Liver (tissue), 9 donors: Measurements from ENCODE around the gene PYGB. TPM values are rescaled to one million over a fixed set of nuclear protein-coding genes. Genes with fewer than 3 reads are reported as not detected.
A peak's percentile ranks its signal among the peaks of the same experiment; 100 is the strongest.

ENCODE experiments used
- DNase-seq: peaks from one replicate; pipeline ENCODE4 v3.0.0-alpha.2; 2017; ENCODE audit warnings: low spot score
- H3K27ac ChIP-seq, 2 donors: one replicate each; pipeline ENCODE4 v1.7.0; 2013; ENCODE audit warnings: inconsistent platforms in 2 of 2, low read length in 2 of 2, control low read depth in 1 of 2, low read depth in 1 of 2, mild to moderate bottlenecking in 1 of 2
- H3K27me3 ChIP-seq, 4 donors: one replicate each; pipeline versions ENCODE4 v1.6.1 to v1.7.0; 2013; ENCODE audit warnings: low read length in 3 of 4, inconsistent platforms in 1 of 4, mild to moderate bottlenecking in 1 of 4, moderate library complexity in 1 of 4; ENCODE audit not compliant: control insufficient read depth in 4 of 4, insufficient read depth in 4 of 4
- H3K36me3 ChIP-seq, 4 donors: one replicate each; pipeline versions ENCODE4 v1.6.1 to v1.7.0; 2013; ENCODE audit warnings: low read length in 3 of 4, mild to moderate bottlenecking in 3 of 4, low read depth in 1 of 4, moderate library complexity in 1 of 4; ENCODE audit not compliant: control insufficient read depth in 4 of 4, insufficient read depth in 3 of 4
- H3K4me1 ChIP-seq, 4 donors: one replicate each; pipeline versions ENCODE4 v1.6.1 to v1.7.0; 2013; ENCODE audit warnings: low read length in 3 of 4, mild to moderate bottlenecking in 3 of 4, moderate library complexity in 1 of 4; ENCODE audit not compliant: control insufficient read depth in 4 of 4, insufficient read depth in 4 of 4
- H3K4me3 ChIP-seq, 3 donors: one replicate each; pipeline versions ENCODE4 v1.6.1 to v1.7.0; 2013; ENCODE audit warnings: low read length in 3 of 3, control low read depth in 1 of 3, low read depth in 1 of 3, mild to moderate bottlenecking in 1 of 3
- H3K9ac ChIP-seq, 2 donors: one replicate each; pipeline ENCODE4 v1.7.0; 2013; ENCODE audit warnings: low read length in 2 of 2, mild to moderate bottlenecking in 2 of 2, moderate library complexity in 2 of 2, control low read depth in 1 of 2, low read depth in 1 of 2
- H3K9me3 ChIP-seq, 4 donors: one replicate each; pipeline versions ENCODE4 v1.6.1 to v1.7.0; 2013; ENCODE audit warnings: low read length in 3 of 4; ENCODE audit not compliant: control insufficient read depth in 4 of 4
- ATF3 ChIP-seq: IDR thresholded peaks from 2 replicates; pipeline ENCODE4 v1.6.1; 2016; ENCODE audit warnings: antibody characterized with exemption
- CTCF ChIP-seq: fragments of 150-350 bp; IDR thresholded peaks from 2 replicates; pipeline ENCODE4 v1.5.1; 2017; ENCODE audit warnings: improper control_type of control experiment, low read depth, low read length; ENCODE audit not compliant: missing input control
- FOXA1 ChIP-seq: IDR thresholded peaks from 2 replicates; pipeline ENCODE4 v1.6.1; 2016; ENCODE audit warnings: antibody characterized with exemption
- FOXA2 ChIP-seq: IDR thresholded peaks from 2 replicates; pipeline ENCODE4 v1.6.1; 2016; ENCODE audit warnings: antibody characterized with exemption
- GABPA ChIP-seq, 2 donors: IDR thresholded peaks in 1 of 2; conservative IDR thresholded peaks in 1 of 2; 2 replicates each; pipeline ENCODE4 v1.6.1; 2016; ENCODE audit warnings: antibody characterized with exemption in 2 of 2, mild to moderate bottlenecking in 1 of 2, moderate library complexity in 1 of 2
- HNF4A ChIP-seq, 2 donors: conservative IDR thresholded peaks; 2 replicates each; pipeline ENCODE4 v1.6.1; 2016; ENCODE audit warnings: antibody characterized with exemption in 2 of 2, mild to moderate bottlenecking in 2 of 2
- HNF4G ChIP-seq: IDR thresholded peaks from 2 replicates; pipeline ENCODE4 v1.6.1; 2016; ENCODE audit warnings: antibody characterized with exemption
- JUND ChIP-seq, 2 donors: IDR thresholded peaks; 2 replicates each; pipeline ENCODE4 v1.6.1; 2016; ENCODE audit warnings: antibody characterized with exemption in 2 of 2
- NR2F2 ChIP-seq: IDR thresholded peaks from 2 replicates; pipeline ENCODE4 v1.6.1; 2016; ENCODE audit warnings: antibody characterized with exemption
- RXRA ChIP-seq, 2 donors: IDR thresholded peaks; 2 replicates each; pipeline ENCODE4 v1.6.1; 2017 to 2018; ENCODE audit warnings: antibody characterized with exemption in 2 of 2, mild to moderate bottlenecking in 1 of 2
- SP1 ChIP-seq: IDR thresholded peaks from 2 replicates; pipeline ENCODE4 v1.6.1; 2018; ENCODE audit warnings: antibody characterized with exemption, mild to moderate bottlenecking
- TAF1 ChIP-seq: conservative IDR thresholded peaks from 2 replicates; pipeline ENCODE4 v1.6.1; 2016; ENCODE audit warnings: antibody characterized with exemption, mild to moderate bottlenecking
- WGBS: extraction: QIAGEN DNeasy Blood & Tissue Kit; methylation state at CpG from one replicate; pipeline ENCODE4 v1.1.7; 2013; 5-methylcytosine and 5-hydroxymethylcytosine counted together
- polyA plus RNA-seq, 2 donors: library from polyadenylated mRNA; stranded (reverse) in 1 of 2; unstranded in 1 of 2; fragments of 200-250 nt in 1 of 2; fragments of >200 nt in 1 of 2; fragmentation: Nextera tagmentation in 1 of 2; extraction: Ambion mirVana in 1 of 2; gene quantifications; one replicate each; pipeline versions ENCODE4 v1.2.1 to v1.2.3, GENCODE V29; 2013 to 2015
- total RNA-seq, 2 donors: library from RNA; depleted of rRNA; stranded (reverse); fragments of >200 nt; gene quantifications; one replicate each; pipeline ENCODE4 v1.2.3, GENCODE V29; 2014
- TF ChIP-seq, protein P1 (sequence below): IDR thresholded peaks from 2 replicates; pipeline ENCODE4 v1.6.1; 2016; ENCODE audit warnings: antibody characterized with exemption, mild to moderate bottlenecking
- donor health status: healthy.
- donor health status: healthy.
- donor health status: healthy.
- donor health status: healthy.
- donor health status: healthy.

Gene PYGB
- total and polyA plus RNA-seq, 4 donors = 3.6 to 11.7 (median 9.8) TPM

GRCh38 chr20:25236450-25237304, 11.2 kb upstream of the PYGB start:
- no peak for TF ChIP-seq RXRA (IDR thresholded peaks at IDR 0.05)
- TF ChIP-seq HNF4A (conservative IDR thresholded peaks at IDR 0.05) = no peak
- peaks cover 6 to 12% (median 10%) of the 10 kb centered on the region in 4 donors for H3K4me1 ChIP-seq
- no peak for DNase-seq
- 78% methylated on average over 15 of the region's 15 CpGs for WGBS
- H3K9ac ChIP-seq = no peak overlapping the region
- H3K36me3 ChIP-seq = no peaks in the 10 kb centered on the region
- no peak overlapping the region for H3K27ac ChIP-seq
- no peak overlapping the region for H3K4me3 ChIP-seq
- H3K27me3 ChIP-seq = no peaks in the 10 kb centered on the region
- H3K9me3 ChIP-seq = no peaks in the 10 kb centered on the region

- Histone ChIP-seq H3K4me1 (peaks cover 6 to 12% (median 9%) of the 10 kb centered on the region in 4 donors), H3K27ac (no peak overlapping the region), H3K9ac (no peak overlapping the region), H3K9me3 (no peaks in the 10 kb centered on the region), H3K27me3 (no peaks in the 10 kb centered on the region), H3K4me3 (no peak overlapping the region), H3K36me3 (no peaks in the 10 kb centered on the region)
- TF ChIP-seq SP1 (no peak), HNF4G (no peak), TAF1 (no peak), JUND (IDR thresholded peaks at IDR 0.05) (peak in 1 of 2 donors; percentile 80), NR2F2 (no peak)
- DNase-seq = no peak
- 70% methylated on average over 10 of the region's 10 CpGs for WGBS
Measured at GRCh38 chr20:25237610-25238318, 10.1 kb upstream of the PYGB start.

DNA sequence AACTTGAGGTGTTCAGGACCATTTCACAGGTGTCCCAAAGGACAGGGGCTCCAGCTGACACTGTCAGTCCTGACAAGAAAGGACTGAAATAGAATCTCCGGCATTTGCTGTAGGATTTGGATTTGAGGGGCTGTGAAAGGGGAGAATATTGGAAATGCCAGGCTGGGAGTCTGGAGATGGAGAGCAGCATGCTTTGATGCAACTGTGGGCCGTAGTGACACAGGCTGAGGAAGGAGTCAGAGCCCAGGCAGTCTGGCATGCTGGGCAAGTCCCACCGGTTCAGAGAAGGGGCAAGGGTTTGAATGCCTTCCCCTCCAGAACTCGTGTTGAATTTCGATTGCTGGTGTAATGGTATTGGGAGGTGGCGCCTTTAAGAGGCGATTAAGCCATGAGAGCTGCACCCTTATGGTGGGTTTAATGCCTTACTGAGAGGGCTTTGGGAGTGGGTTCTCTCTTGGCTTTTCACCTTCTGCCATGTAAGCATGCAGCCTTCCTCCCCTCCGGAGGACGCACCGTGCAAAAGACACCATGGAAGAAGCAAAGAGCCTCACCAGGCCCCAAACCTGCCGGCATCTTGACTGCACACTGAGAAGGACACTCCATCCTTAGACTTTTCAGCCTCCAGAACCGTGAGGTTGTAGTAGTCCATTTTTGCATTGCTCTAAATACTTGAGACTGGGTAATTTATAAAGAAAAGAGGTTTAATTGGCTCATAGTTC, 9.4 kb upstream of the PYGB start:
- no peaks in the 10 kb centered on the region for H3K36me3 ChIP-seq
- no peak overlapping the region for H3K9ac ChIP-seq
- H3K9me3 ChIP-seq = peaks cover 0 to 3% (median 0%) of the 10 kb centered on the region in 4 donors
- H3K4me3 ChIP-seq = no peak overlapping the region
- peaks cover 2 to 5% (median 3%) of the 10 kb centered on the region in 4 donors for H3K4me1 ChIP-seq
- H3K27ac ChIP-seq = no peak overlapping the region
- 95% methylated on average over 12 of the region's 12 CpGs for WGBS
- no peaks in the 10 kb centered on the region for H3K27me3 ChIP-seq
- TF ChIP-seq TAF1 (no peak), FOXA2 (no peak), HNF4G (no peak), FOXA1 (no peak), SP1 (no peak), CTCF (no peak), NR2F2 (no peak), ATF3 (no peak), JUND (IDR thresholded peaks at IDR 0.05) (no peak), GABPA (IDR thresholded peaks at IDR 0.05 in 1 of 2, conservative IDR thresholded peaks at IDR 0.05 in 1 of 2) (no peak)
- TF ChIP-seq, protein P1, sequence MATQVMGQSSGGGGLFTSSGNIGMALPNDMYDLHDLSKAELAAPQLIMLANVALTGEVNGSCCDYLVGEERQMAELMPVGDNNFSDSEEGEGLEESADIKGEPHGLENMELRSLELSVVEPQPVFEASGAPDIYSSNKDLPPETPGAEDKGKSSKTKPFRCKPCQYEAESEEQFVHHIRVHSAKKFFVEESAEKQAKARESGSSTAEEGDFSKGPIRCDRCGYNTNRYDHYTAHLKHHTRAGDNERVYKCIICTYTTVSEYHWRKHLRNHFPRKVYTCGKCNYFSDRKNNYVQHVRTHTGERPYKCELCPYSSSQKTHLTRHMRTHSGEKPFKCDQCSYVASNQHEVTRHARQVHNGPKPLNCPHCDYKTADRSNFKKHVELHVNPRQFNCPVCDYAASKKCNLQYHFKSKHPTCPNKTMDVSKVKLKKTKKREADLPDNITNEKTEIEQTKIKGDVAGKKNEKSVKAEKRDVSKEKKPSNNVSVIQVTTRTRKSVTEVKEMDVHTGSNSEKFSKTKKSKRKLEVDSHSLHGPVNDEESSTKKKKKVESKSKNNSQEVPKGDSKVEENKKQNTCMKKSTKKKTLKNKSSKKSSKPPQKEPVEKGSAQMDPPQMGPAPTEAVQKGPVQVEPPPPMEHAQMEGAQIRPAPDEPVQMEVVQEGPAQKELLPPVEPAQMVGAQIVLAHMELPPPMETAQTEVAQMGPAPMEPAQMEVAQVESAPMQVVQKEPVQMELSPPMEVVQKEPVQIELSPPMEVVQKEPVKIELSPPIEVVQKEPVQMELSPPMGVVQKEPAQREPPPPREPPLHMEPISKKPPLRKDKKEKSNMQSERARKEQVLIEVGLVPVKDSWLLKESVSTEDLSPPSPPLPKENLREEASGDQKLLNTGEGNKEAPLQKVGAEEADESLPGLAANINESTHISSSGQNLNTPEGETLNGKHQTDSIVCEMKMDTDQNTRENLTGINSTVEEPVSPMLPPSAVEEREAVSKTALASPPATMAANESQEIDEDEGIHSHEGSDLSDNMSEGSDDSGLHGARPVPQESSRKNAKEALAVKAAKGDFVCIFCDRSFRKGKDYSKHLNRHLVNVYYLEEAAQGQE = no peak
- DNase-seq = no peak
